Measurements from ENCODE around the gene LRRTM4. TPM values are rescaled to one million over a fixed set of nuclear protein-coding genes. Genes with fewer than 3 reads are reported as not detected.

The LRRTM4 gene
- total RNA-seq, 1 donor from 2014 or later: 18.6 TPM

DNA sequence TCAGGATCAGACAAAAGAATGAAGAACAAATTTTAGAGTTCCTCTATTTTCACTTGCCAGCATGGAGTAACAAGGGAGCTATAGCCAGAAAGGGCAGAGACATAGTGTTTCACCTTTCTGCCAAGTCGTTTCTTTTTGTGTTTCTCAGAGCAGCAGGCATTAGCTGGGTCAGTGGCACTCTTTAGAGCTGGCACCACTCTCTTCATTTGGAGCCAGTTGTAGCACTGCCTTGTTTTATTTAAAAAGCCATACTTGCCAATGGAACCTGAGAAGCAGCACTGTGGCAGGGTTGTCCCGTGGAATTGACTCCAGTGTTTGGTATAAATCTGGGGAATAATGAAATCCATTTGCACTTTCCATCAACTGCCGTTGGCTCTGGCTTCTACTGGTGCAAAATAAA, 64.0 kb downstream of the LRRTM4 start:
- H3K4me1 Mint-ChIP-seq (ENCODE audit: low read depth, unreplicated experiment): peaks cover 10% of the 10 kb centered on the region

DNA sequence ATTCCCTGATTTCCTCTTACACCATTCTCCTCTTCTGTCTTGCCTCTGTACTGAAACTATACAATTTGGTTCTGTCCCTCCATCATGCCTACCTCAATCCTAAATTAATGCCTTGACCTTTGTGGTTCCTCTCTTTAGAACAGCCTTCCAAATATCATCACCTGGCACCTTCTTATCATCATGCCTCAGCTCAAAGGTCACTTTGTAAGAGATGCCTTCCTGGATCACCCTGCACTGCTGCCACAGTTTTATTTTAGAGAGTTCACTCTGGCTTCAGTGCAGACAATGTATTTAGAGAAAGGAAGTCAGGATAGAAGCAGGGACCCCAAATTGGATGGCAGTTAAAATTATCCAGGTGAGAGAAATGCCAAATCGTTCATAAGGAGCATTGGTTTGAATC, 64.5 kb downstream of the LRRTM4 start:
- Mint-ChIP-seq H3K4me1 (ENCODE audit: low read depth, unreplicated experiment) (peaks cover 10% of the 10 kb centered on the region), H3K27me3 (ENCODE audit: unreplicated experiment) (no peaks in the 10 kb centered on the region), H3K4me3 (ENCODE audit: unreplicated experiment) (no peak overlapping the region), H3K9me3 (ENCODE audit: unreplicated experiment) (peaks cover 1% of the 10 kb centered on the region), H3K27ac (ENCODE audit: unreplicated experiment) (no peak overlapping the region), H3K36me3 (ENCODE audit: unreplicated experiment) (no peaks in the 10 kb centered on the region)
- DNase-seq: no peak
- TF ChIP-seq, protein P1, sequence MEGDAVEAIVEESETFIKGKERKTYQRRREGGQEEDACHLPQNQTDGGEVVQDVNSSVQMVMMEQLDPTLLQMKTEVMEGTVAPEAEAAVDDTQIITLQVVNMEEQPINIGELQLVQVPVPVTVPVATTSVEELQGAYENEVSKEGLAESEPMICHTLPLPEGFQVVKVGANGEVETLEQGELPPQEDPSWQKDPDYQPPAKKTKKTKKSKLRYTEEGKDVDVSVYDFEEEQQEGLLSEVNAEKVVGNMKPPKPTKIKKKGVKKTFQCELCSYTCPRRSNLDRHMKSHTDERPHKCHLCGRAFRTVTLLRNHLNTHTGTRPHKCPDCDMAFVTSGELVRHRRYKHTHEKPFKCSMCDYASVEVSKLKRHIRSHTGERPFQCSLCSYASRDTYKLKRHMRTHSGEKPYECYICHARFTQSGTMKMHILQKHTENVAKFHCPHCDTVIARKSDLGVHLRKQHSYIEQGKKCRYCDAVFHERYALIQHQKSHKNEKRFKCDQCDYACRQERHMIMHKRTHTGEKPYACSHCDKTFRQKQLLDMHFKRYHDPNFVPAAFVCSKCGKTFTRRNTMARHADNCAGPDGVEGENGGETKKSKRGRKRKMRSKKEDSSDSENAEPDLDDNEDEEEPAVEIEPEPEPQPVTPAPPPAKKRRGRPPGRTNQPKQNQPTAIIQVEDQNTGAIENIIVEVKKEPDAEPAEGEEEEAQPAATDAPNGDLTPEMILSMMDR (IDR thresholded peaks at IDR 0.05; ENCODE audit: partially characterized antibody, unreplicated experiment): no peak

More for the DNA sequence above, 64.0 kb downstream of the LRRTM4 start:
- DNase-seq: no peak
- Mint-ChIP-seq H3K27me3 (ENCODE audit: unreplicated experiment) (no peaks in the 10 kb centered on the region), H3K9me3 (ENCODE audit: unreplicated experiment) (peaks cover 1% of the 10 kb centered on the region), H3K27ac (ENCODE audit: unreplicated experiment) (no peak overlapping the region), H3K36me3 (ENCODE audit: unreplicated experiment) (no peaks in the 10 kb centered on the region), H3K4me3 (ENCODE audit: unreplicated experiment) (no peak overlapping the region)
- TF ChIP-seq, protein P1 (IDR thresholded peaks at IDR 0.05; ENCODE audit: partially characterized antibody, unreplicated experiment): no peak

DNA sequence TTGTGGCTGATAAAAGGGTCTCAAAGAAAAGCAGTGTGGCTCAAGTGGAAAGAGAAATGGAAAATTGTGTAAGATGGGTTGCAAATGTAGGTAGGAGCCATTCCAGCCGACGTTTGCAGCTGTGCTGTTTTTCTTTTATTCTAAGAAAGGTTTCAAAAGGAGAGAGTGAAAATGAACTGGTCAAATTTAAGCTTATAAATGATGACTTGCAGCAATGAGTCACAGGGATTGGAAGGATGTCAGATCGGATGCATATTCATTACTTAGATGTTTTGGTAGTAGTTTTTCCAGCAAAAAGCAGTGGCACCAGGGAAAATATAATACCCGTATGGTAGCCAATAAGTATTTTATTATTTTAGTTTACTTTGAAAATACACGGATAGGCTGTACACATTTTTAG, 79.1 kb downstream of the LRRTM4 start:
- H3K4me1 Mint-ChIP-seq (ENCODE audit: low read depth, unreplicated experiment): no peaks in the 10 kb centered on the region
- H3K36me3 Mint-ChIP-seq (ENCODE audit: unreplicated experiment): no peaks in the 10 kb centered on the region
- DNase-seq: no peak
- no peak overlapping the region for H3K27ac Mint-ChIP-seq (ENCODE audit: unreplicated experiment)
- no peaks in the 10 kb centered on the region for H3K9me3 Mint-ChIP-seq (ENCODE audit: unreplicated experiment)
- no peak overlapping the region for H3K4me3 Mint-ChIP-seq (ENCODE audit: unreplicated experiment)
- TF ChIP-seq, protein P1 (IDR thresholded peaks at IDR 0.05; ENCODE audit: partially characterized antibody, unreplicated experiment): no peak
- no peaks in the 10 kb centered on the region for H3K27me3 Mint-ChIP-seq (ENCODE audit: unreplicated experiment)

DNA sequence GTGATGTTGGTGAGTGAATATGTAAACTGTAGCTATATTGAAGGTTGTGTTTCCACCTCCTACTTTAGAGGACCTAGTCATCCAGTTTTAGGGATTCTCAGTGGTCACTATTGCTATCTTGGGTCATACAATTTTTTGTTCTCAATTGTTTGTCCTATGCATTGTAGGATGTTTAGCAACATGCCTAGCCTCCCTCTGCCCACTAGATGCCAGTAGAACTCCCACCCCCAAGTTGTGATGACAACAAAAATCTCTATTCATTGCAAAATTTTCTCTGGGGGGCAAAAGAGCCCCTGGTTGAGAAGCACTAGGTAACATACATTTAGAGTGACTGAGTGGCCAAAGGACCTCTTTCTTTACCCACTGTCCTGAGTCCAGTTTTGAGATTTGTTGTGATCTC, 87.3 kb downstream of the LRRTM4 start:
- no peaks in the 10 kb centered on the region for H3K9me3 Mint-ChIP-seq (ENCODE audit: unreplicated experiment)
- H3K4me3 Mint-ChIP-seq (ENCODE audit: unreplicated experiment): no peak overlapping the region
- TF ChIP-seq, protein P1 (IDR thresholded peaks at IDR 0.05; ENCODE audit: partially characterized antibody, unreplicated experiment): no peak

DNA sequence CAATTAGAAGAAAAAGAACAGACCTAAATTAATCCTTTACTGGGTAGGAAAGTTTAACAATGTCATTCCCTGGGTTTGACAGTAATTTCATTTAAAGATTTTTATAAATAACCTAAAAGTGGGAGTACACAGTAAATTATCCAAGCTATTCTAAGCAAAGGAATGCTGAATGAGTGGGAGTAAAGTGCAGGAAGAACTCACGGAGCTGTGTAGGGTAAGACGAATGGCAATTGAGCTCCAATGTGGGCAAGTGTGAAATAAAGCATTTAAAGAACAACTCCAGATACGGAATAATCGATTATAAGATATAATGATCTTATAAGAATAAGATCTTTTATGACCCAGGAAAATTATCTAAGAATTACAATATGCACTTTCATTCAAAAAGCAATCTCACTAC, 93.2 kb downstream of the LRRTM4 start:
- no peaks in the 10 kb centered on the region for H3K9me3 Mint-ChIP-seq (ENCODE audit: unreplicated experiment)
- DNase-seq: no peak
- TF ChIP-seq, protein P1 (IDR thresholded peaks at IDR 0.05; ENCODE audit: partially characterized antibody, unreplicated experiment): no peak
- H3K27me3 Mint-ChIP-seq (ENCODE audit: unreplicated experiment): no peaks in the 10 kb centered on the region
- H3K27ac Mint-ChIP-seq (ENCODE audit: unreplicated experiment): no peak overlapping the region
- no peaks in the 10 kb centered on the region for H3K4me1 Mint-ChIP-seq (ENCODE audit: low read depth, unreplicated experiment)
- no peaks in the 10 kb centered on the region for H3K36me3 Mint-ChIP-seq (ENCODE audit: unreplicated experiment)
- no peak overlapping the region for H3K4me3 Mint-ChIP-seq (ENCODE audit: unreplicated experiment)

More for the DNA sequence above, 87.3 kb downstream of the LRRTM4 start:
- Mint-ChIP-seq H3K36me3 (ENCODE audit: unreplicated experiment) (no peaks in the 10 kb centered on the region), H3K27ac (ENCODE audit: unreplicated experiment) (no peak overlapping the region), H3K4me1 (ENCODE audit: low read depth, unreplicated experiment) (no peaks in the 10 kb centered on the region), H3K27me3 (ENCODE audit: unreplicated experiment) (no peaks in the 10 kb centered on the region)
- no peak for DNase-seq

Data from glutamatergic neuron (in vitro differentiated cells).